ENCODE results near the gene RELCH. TPM values are rescaled to one million over a fixed set of nuclear protein-coding genes. Genes with fewer than 3 reads are reported as not detected.

Gene RELCH
- total RNA-seq, 1 donor from 2014 or later = 26.6 TPM

- Mint-ChIP-seq H3K4me1 (ENCODE audit: low read depth, unreplicated experiment) (peaks cover 7% of the 10 kb centered on the region), H3K36me3 (ENCODE audit: low read depth, unreplicated experiment) (peaks cover 2% of the 10 kb centered on the region), H3K9me3 (ENCODE audit: unreplicated experiment) (no peaks in the 10 kb centered on the region), H3K4me3 (ENCODE audit: unreplicated experiment) (no peak overlapping the region), H3K27me3 (ENCODE audit: low read depth, unreplicated experiment) (no peaks in the 10 kb centered on the region), H3K27ac (ENCODE audit: unreplicated experiment) (no peak overlapping the region)
- peaks cover 3% of the 10 kb centered on the region for H3K36me3 ChIP-seq (ENCODE audit: insufficient read depth, low read length)
- TF ChIP-seq CTCF (IDR thresholded peaks at IDR 0.05; ENCODE audit: insufficient read depth, low read depth, low read length) (no peak), EZH2 (IDR thresholded peaks at IDR 0.05; ENCODE audit: insufficient read depth, low read length) (no peak)
- DNase-seq (ENCODE audit: low read depth) (no peak), FAIRE-seq (no peak)
- no peak overlapping the region for H3K27ac ChIP-seq (ENCODE audit: low read depth, low read length)
- H3K4me3 ChIP-seq (ENCODE audit: insufficient read depth, low read depth, low read length) = no peak overlapping the region
- no peaks in the 10 kb centered on the region for H3K79me2 ChIP-seq (ENCODE audit: insufficient read depth, low read length)
- H3K4me2 ChIP-seq (ENCODE audit: low read length) = no peak overlapping the region
- no peaks in the 10 kb centered on the region for H3K9me3 ChIP-seq (ENCODE audit: insufficient read depth, low read depth, low read length)
- no peaks in the 10 kb centered on the region for H3K4me1 ChIP-seq (ENCODE audit: insufficient read depth, low read length)
- H2AFZ ChIP-seq (ENCODE audit: low read depth, low read length) = no peak overlapping the region
- no peaks in the 10 kb centered on the region for H4K20me1 ChIP-seq (ENCODE audit: insufficient read depth, low read length)
- H3K9ac ChIP-seq (ENCODE audit: low read length) = no peak overlapping the region
- H3K27me3 ChIP-seq (ENCODE audit: insufficient read depth, low read length) = no peaks in the 10 kb centered on the region
These were observed 46.8 kb upstream of the RELCH start for GRCh38 chr18:62140259-62140658.

DNA sequence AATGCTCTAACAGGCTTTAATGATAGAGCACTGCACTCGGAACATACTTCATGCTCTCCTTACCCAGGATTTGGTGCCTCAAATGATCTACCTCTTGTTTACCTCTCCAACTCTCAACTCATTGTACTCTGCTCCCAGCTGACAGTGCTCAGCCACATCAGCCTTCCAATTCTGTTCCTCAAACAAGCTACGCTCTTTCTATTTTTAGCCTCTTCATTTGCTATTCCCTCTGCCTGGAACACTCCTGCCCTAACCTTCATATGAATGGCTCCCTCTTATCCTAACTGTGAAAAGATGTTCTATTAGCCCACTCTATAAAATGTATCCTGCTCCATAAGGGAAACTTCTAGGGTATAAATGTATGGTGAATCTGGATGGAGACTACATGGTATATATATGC lies 42.7 kb upstream of the RELCH start:
- no peak for TF ChIP-seq EZH2 (IDR thresholded peaks at IDR 0.05; ENCODE audit: insufficient read depth, low read length)
- no peak for TF ChIP-seq CTCF (IDR thresholded peaks at IDR 0.05; ENCODE audit: insufficient read depth, low read depth, low read length)
- Histone ChIP-seq H3K36me3 (ENCODE audit: insufficient read depth, low read length) (peaks cover 3% of the 10 kb centered on the region), H3K4me3 (ENCODE audit: insufficient read depth, low read depth, low read length) (no peak overlapping the region), H3K79me2 (ENCODE audit: insufficient read depth, low read length) (no peaks in the 10 kb centered on the region), H3K9ac (ENCODE audit: low read length) (no peak overlapping the region), H3K4me2 (ENCODE audit: low read length) (no peak overlapping the region), H3K27me3 (ENCODE audit: insufficient read depth, low read length) (no peaks in the 10 kb centered on the region), H3K9me3 (ENCODE audit: insufficient read depth, low read depth, low read length) (no peaks in the 10 kb centered on the region), H3K27ac (ENCODE audit: low read depth, low read length) (no peak overlapping the region), H2AFZ (ENCODE audit: low read depth, low read length) (no peak overlapping the region), H3K4me1 (ENCODE audit: insufficient read depth, low read length) (no peaks in the 10 kb centered on the region), H4K20me1 (ENCODE audit: insufficient read depth, low read length) (no peaks in the 10 kb centered on the region)
- H3K36me3 Mint-ChIP-seq (ENCODE audit: low read depth, unreplicated experiment) = peaks cover 2% of the 10 kb centered on the region
- no peak overlapping the region for H3K4me3 Mint-ChIP-seq (ENCODE audit: unreplicated experiment)
- H3K27ac Mint-ChIP-seq (ENCODE audit: unreplicated experiment) = no peak overlapping the region
- FAIRE-seq (no peak), DNase-seq (ENCODE audit: low read depth) (no peak)
- no peaks in the 10 kb centered on the region for H3K9me3 Mint-ChIP-seq (ENCODE audit: unreplicated experiment)
- H3K27me3 Mint-ChIP-seq (ENCODE audit: low read depth, unreplicated experiment) = no peaks in the 10 kb centered on the region
- peaks cover 7% of the 10 kb centered on the region for H3K4me1 Mint-ChIP-seq (ENCODE audit: low read depth, unreplicated experiment)

GRCh38 chr18:62151068-62151771 lies 35.8 kb upstream of the RELCH start:
- Mint-ChIP-seq H3K27ac (ENCODE audit: unreplicated experiment) (no peak overlapping the region), H3K9me3 (ENCODE audit: unreplicated experiment) (no peaks in the 10 kb centered on the region), H3K4me3 (ENCODE audit: unreplicated experiment) (no peak overlapping the region), H3K4me1 (ENCODE audit: low read depth, unreplicated experiment) (no peaks in the 10 kb centered on the region), H3K27me3 (ENCODE audit: low read depth, unreplicated experiment) (no peaks in the 10 kb centered on the region), H3K36me3 (ENCODE audit: low read depth, unreplicated experiment) (no peaks in the 10 kb centered on the region)
- no peaks in the 10 kb centered on the region for H4K20me1 ChIP-seq (ENCODE audit: insufficient read depth, low read length)
- no peak overlapping the region for H3K4me2 ChIP-seq (ENCODE audit: low read length)
- no peaks in the 10 kb centered on the region for H3K4me1 ChIP-seq (ENCODE audit: insufficient read depth, low read length)
- no peak overlapping the region for H2AFZ ChIP-seq (ENCODE audit: low read depth, low read length)
- no peak overlapping the region for H3K9ac ChIP-seq (ENCODE audit: low read length)
- H3K27ac ChIP-seq (ENCODE audit: low read depth, low read length) = no peak overlapping the region
- FAIRE-seq = no peak
- no peak for TF ChIP-seq EZH2 (IDR thresholded peaks at IDR 0.05; ENCODE audit: insufficient read depth, low read length)
- no peak for TF ChIP-seq CTCF (IDR thresholded peaks at IDR 0.05; ENCODE audit: insufficient read depth, low read depth, low read length)
- no peak for DNase-seq (ENCODE audit: low read depth)
- no peaks in the 10 kb centered on the region for H3K27me3 ChIP-seq (ENCODE audit: insufficient read depth, low read length)
- H3K9me3 ChIP-seq (ENCODE audit: insufficient read depth, low read depth, low read length) = no peaks in the 10 kb centered on the region
- no peak overlapping the region for H3K4me3 ChIP-seq (ENCODE audit: insufficient read depth, low read depth, low read length)
- no peaks in the 10 kb centered on the region for H3K36me3 ChIP-seq (ENCODE audit: insufficient read depth, low read length)
- H3K79me2 ChIP-seq (ENCODE audit: insufficient read depth, low read length) = no peaks in the 10 kb centered on the region

Measured in astrocyte (in vitro differentiated cells and primary cell).